GM12892 (cell line): Measurements from ENCODE around the gene GFER.
"Not testable (repeated sequence)": the region's sequence is repeated elsewhere in the genome, so short reads cannot be mapped to it uniquely, and the experiment has no call there.

Experiments used
- DNase-seq: peaks from one replicate; pipeline ENCODE4 v3.0.0; 2011; ENCODE audit not compliant: insufficient read length
- FAIRE-seq: peaks from 2 replicates; lab custom pipeline; 2011; peaks lifted over from hg19 to GRCh38; lab: Jason Lieb, UNC
- POLR2A ChIP-seq: IDR thresholded peaks from 2 replicates; pipeline ENCODE4 v1.6.1; 2011; ENCODE audit warnings: low read depth, low read length, control low read depth
- POLR2AphosphoS5 ChIP-seq: IDR thresholded peaks from 2 replicates; pipeline ENCODE4 v1.6.1; 2011; ENCODE audit warnings: low read depth, low read length, control low read depth
- TAF1 ChIP-seq: IDR thresholded peaks from 2 replicates; pipeline ENCODE4 v1.6.1; 2011; ENCODE audit warnings: low read depth, mild to moderate bottlenecking, control low read depth, low read length, borderline replicate concordance

Gene GFER

DNA sequence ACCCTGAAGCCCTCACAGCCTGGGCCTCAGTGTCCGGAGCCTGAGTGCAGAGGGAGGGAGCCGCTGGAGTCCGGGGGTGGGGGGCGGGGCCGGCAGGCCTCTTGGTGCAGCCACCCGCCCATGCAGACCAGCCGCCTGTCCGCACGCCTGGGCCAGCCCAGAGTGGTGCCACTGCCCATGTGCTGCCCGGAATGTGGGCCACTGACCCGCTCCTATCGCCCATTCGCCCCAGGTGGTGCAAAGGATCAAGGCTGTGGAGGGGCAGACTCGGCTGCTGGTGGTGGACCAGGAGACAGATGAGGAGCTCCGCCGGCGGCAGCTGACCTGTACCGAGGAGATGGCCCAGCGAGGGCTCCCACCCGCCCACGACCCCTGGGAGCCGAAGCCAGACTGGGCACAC lies 45.4 kb downstream of the GFER start:
- DNase-seq (no peak), FAIRE-seq (no peak)
- TF ChIP-seq TAF1 (no peak), POLR2A (no peak)

DNA sequence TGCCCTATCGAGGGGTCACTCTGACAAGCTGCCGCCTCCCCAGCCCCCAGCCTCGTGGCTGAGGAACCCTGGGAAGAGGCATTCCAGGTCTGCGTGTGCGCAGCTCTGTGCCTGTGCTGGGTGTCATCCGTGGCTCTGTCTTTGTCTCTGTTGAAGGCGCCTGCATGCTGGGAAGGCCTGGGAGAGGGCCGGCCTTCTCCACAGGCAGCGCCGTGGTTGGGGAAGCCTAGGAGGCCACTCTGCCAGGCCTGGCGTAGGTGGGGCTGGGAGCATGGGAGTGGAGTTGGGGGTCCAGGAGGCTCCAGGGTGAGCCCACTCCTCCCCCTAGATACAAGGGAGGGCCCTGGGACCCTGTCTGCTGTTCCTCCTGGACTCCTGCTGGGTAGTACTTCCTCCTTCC lies 46.0 kb downstream of the GFER start:
- TF ChIP-seq TAF1 (no peak), POLR2A (no peak), POLR2AphosphoS5 (no peak)
- DNase-seq, result no peak
- FAIRE-seq, result no peak

DNA sequence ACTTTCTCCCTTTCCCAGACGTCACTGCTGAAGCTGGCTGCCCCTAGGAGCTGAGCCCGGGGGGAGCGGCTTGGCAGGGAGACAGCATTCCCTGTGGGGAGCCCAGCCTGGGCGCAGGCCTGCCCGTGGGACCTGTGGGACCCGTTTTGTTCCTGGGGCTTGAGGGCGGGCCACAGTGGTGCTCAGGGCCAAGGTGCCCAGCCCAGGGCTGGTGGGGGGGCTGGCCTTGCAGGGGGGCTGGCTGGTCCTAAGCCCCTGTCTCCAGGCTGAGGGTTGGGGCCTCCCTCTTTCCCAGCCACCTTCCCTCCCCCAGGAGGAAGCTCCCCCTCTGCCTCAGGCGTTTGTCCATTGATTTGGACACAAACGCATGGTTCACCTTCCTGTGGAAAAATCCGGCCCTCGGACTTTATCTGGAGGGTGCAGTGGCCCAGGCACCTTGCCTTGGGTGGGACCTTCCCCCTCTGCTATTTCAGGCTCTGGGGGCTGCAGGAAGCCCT lies 47.1 kb downstream of the GFER start:
- FAIRE-seq, result no peak
- DNase-seq, result no peak
- TF ChIP-seq POLR2A (no peak), POLR2AphosphoS5 (no peak), TAF1 (no peak)

DNA sequence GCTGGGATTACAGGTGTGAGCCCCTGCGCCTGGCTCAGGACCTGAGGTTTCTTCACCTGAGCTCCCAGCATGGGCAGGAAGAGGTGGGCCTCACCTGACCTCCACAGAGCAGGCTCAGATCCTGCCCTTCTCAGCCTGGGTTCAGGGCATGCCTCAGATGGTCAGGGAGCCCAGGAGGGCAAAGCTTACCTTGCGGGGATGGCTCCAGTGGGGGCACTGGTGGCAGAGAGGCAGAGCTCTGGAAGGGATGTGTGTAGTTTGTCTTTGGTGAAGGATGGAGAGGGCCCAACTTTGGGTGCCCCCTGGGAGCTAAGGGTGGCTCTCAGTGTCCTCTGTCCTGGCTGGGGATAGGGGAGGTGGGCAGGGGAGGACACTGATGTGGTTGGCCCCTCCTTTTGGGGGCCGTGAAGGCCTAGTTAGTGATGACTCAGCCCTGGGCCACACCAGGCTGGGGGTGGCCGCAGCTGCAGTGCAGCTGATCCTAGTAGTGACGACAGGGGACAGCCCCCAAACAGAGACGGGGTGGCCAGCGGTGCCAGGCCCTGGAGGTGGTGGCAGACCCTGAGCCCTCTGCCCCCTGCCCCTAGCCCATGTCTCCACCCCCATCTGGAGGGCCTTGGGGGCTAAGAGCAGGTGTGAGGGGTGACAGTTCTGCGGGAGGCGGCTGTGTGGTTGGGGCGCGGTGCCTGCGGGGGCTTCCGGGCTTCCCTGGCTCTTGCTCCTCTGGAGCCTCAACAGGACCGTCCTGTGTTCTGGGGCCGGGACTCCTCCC lies 48.5 kb downstream of the GFER start:
- no peak for DNase-seq
- TF ChIP-seq POLR2A (no peak), TAF1 (no peak), POLR2AphosphoS5 (no peak)
- FAIRE-seq, result no peak

DNA sequence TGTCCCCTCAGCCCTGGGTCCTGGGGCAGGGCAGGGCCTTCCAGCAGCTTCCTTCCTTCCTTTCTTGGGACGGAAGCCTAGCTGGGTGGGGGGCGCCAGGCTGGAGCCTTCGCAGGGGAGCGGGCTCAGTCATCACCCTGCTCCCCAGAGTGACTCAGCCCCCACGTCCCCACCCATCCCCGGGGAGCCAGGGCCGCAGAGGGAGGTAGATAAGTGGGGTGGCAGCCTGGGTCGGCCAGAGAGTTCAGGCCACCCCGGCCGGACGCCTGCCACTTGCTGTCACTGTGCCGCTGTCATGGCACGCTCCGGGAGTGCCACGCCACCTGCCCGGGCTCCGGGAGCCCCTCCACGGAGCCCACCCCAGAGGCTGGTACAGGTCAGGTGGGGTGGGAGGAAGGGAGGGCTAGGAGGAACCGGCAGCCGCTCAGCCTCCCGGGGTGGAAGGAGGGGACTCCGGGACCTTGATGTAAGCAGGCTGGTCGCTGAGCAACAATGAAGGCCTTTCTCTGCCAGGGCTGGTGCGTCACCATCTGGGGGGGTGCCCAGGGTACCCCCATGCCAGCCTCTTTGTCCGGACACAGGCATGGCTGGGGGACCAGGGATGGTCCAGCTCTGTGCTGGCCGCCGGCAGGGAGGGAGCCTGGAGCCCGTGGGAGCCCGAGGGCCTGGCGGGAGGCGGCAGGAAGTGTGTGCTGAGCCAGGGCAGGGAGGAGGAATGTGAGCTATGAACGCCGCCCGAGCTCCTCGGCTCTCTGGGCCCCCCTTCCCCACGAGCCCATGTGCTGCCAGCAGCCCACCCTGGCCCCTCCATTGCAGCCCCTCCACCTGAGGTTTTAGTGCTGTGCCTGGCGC lies 49.3 kb downstream of the GFER start:
- no peak for FAIRE-seq

DNA sequence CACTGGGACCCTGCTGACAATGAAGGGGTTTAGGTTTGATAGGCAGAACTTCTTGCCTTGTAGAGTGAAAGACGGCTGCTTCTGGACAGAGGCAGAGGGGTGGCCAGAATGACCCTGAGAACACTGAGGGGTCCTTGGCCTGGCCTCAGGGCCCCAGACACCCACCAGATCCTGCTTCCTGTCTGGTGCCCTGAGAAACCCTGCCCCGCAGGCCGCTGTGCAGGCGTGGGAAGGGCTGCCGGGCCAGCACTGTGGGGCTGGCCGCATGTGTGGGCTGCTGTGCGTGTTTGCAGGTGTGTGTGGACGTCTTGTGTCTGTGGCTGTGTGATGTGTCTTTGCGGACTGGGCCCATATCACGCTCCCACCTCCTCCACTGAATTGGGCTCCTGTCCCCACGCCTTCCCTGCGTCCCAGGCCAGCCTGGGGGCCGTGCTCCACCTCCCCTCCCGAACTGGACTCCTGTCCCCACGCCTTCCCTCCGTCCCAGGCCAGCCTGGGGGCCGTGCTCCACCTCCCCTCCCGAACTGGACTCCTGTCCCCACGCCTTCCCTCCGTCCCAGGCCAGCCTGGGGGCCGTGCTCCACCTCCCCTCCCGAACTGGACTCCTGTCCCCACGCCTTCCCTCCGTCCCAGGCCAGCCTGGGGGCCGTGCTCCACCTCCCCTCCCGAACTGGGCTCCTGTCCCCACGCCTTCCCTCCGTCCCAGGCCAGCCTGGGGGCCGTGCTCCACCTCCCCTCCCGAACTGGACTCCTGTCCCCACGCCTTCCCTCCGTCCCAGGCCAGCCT lies 50.1 kb downstream of the GFER start:
- not testable (repeated sequence) for DNase-seq, FAIRE-seq

More for the DNA sequence above, 49.3 kb downstream of the GFER start:
- no peak for TF ChIP-seq POLR2AphosphoS5
- TF ChIP-seq TAF1, result no peak
- TF ChIP-seq POLR2A, result no peak
- no peak for DNase-seq

DNA sequence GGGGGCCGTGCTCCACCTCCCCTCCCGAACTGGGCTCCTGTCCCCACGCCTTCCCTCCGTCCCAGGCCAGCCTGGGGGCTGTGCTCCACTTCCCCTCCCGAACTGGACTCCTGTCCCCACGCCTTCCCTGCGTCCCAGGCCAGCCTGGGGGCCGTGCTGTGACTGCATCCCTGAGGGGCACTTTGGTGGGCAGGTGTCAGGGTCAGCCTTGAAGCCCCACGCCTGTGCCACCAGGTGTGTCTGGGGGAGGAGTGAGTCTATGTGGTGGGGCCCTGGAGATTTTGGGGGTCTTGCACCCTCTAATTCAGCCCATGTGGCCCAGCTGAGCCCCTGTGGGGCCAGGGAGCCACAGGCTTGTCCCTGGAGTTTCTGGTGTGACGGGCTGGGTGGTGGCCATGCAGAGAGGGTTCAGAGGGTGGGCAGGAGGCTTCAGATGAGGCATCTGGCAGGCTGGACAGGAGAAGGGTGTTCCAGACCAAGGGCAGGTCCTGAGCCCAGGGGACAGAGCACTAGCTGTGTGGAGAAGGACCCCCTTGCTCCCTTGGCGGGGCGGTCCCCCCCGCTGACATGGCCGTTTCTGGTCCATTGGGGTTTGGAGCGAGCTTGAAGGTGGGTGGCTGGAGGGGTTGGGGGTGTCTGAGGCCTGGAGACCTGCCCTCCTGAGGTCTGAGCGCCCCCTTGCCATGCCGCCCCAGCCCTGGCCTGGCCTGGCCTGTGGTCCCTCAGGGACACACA lies 50.9 kb downstream of the GFER start:
- FAIRE-seq (no peak), DNase-seq (no peak)
- TF ChIP-seq POLR2A, result no peak
- no peak for TF ChIP-seq TAF1
- no peak for TF ChIP-seq POLR2AphosphoS5

DNA sequence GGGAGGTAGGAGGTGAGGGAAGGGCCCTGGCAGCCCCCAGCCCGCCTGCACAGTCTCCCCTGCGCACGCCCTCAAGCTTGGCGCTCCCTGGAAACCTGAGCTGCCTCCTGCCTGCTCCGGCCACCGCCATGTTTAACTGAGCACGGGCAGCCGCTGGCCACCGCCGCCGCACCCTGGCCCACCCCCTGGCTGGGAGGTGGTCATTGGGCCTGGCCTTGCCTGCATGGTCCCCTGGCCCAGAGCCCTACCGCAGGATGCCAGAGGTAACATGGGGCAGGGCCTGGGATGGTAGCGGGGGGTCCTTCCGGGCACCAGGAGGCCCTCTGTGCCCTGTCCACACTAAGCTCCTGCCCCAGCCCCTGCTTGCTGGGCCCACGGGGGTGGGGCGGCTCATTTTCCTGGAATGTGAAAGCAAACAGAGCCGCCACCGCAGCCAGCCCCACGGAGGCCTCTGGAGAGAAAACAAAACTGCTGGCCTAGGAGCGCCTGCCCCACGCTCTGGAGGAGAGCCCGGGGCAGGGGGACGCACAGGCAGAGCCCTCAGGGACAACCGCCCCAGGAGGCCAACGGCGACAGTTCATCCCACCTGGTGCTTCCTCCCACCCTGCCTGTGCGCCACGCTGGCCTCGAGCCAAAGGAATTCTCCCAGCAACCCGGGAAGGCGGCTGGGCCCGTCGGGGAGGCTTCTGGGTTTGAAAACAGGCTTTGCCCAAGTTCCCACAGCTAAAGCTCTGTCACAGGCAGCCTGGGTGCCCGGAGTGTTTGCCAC lies 51.6 kb downstream of the GFER start:
- TF ChIP-seq POLR2AphosphoS5 (no peak), TAF1 (no peak), POLR2A (no peak)
- DNase-seq, result no peak
- no peak for FAIRE-seq

DNA sequence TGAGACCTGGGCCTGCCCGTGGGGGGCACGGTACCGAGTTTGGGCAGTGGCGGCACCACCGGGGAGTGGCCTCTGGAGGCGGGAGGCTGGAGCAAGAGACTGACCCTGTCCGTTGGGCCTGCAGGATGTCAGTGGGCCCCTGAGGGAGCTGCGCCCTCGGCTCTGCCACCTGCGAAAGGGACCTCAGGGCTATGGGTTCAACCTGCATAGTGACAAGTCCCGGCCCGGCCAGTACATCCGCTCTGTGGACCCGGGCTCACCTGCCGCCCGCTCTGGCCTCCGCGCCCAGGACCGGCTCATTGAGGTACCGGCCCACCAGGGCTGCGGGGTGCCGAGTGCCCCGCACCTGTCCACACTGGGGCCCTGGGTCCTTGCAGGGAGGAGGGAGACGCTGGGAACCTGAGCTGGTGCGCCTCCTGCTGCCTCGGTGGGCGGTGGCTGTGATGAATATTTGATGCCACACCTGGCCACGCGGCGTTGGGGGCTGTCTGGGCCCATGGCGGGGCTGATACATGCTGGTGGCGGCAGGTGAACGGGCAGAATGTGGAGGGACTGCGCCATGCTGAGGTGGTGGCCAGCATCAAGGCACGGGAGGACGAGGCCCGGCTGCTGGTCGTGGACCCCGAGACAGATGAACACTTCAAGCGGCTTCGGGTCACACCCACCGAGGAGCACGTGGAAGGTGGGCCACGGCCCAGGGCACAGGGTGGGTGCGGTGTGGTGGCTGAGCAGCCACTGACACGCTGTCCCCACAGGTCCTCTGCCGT lies 52.4 kb downstream of the GFER start:
- TF ChIP-seq POLR2AphosphoS5, result no peak
- no peak for TF ChIP-seq TAF1
- TF ChIP-seq POLR2A, result no peak
- no peak for FAIRE-seq
- DNase-seq, result no peak
